Colonic mucosa (tissue), 4 donors: Measurements from ENCODE around the gene SPSB3. TPM values are rescaled to one million over a fixed set of nuclear protein-coding genes. Genes with fewer than 3 reads are reported as not detected.

Experiments
- DNase-seq: peaks from one replicate; pipeline ENCODE4 v3.0.0-alpha.2; 2020
- H3K27ac ChIP-seq: fragments of 200-600 bp; one replicate; pipeline ENCODE4 v1.8.0; 2021
- H3K27me3 ChIP-seq: fragments of 200-600 bp; one replicate; pipeline ENCODE4 v1.8.0; 2021
- H3K36me3 ChIP-seq: fragments of 200-600 bp; one replicate; pipeline ENCODE4 v1.8.0; 2021
- H3K4me1 ChIP-seq: fragments of 200-600 bp; one replicate; pipeline ENCODE4 v1.8.0; 2021; ENCODE audit warnings: mild to moderate bottlenecking
- H3K4me3 ChIP-seq: fragments of 200-600 bp; one replicate; pipeline ENCODE4 v1.8.0; 2021
- H3K9ac ChIP-seq, 2 donors: one replicate each; pipeline ENCODE4 v1.7.0; 2013; ENCODE audit warnings: control low read depth in 2 of 2, low read depth in 2 of 2, low read length in 2 of 2
- H3K9me3 ChIP-seq: fragments of 200-600 bp; one replicate; pipeline ENCODE4 v1.8.0; 2021
- intact Hi-C: fragments of 100-400 bp; cut with DNase I; formaldehyde crosslinking; loops from one replicate; pipeline ENCODE4 v1.14.1; 2022
- total RNA-seq, 2 donors: library from RNA; stranded (reverse); fragmentation: NEBNext Ultra II Directional in 1 of 2; extraction: Animal tissue kit (Norgen Biotek cat#: 25700) in 1 of 2; gene quantifications; one replicate each; pipeline ENCODE4 v1.2.1, GENCODE V29; 2021
- TF ChIP-seq, protein P1 (sequence below): fragments of 200-600 bp; IDR thresholded peaks from one replicate; pipeline ENCODE4 v1.8.0; 2022; ENCODE audit warnings: antibody characterized with exemption, mild to moderate bottlenecking
- donor health status: healthy.
- donor health status: DM: no; HTN: no; CAD: no.
- donor health status: DM: no; HTN: no; CAD: no.

Gene SPSB3
- total RNA-seq, 2 donors from 2014 or later: 32.7 to 35.9 TPM

- no peaks in the 10 kb centered on the region for H3K4me1 ChIP-seq
- no peak overlapping the region for H3K4me3 ChIP-seq
- no peak overlapping the region for H3K9ac ChIP-seq
- no peak overlapping the region for H3K27ac ChIP-seq
- H3K9me3 ChIP-seq: no peaks in the 10 kb centered on the region
- DNase-seq: no peak
- H3K36me3 ChIP-seq: no peaks in the 10 kb centered on the region
- no peaks in the 10 kb centered on the region for H3K27me3 ChIP-seq
- intact Hi-C loops: no loop called here
- TF ChIP-seq, protein P1, sequence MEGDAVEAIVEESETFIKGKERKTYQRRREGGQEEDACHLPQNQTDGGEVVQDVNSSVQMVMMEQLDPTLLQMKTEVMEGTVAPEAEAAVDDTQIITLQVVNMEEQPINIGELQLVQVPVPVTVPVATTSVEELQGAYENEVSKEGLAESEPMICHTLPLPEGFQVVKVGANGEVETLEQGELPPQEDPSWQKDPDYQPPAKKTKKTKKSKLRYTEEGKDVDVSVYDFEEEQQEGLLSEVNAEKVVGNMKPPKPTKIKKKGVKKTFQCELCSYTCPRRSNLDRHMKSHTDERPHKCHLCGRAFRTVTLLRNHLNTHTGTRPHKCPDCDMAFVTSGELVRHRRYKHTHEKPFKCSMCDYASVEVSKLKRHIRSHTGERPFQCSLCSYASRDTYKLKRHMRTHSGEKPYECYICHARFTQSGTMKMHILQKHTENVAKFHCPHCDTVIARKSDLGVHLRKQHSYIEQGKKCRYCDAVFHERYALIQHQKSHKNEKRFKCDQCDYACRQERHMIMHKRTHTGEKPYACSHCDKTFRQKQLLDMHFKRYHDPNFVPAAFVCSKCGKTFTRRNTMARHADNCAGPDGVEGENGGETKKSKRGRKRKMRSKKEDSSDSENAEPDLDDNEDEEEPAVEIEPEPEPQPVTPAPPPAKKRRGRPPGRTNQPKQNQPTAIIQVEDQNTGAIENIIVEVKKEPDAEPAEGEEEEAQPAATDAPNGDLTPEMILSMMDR: no peak
Measured at GRCh38 chr16:1749152-1750117, 32.9 kb downstream of the SPSB3 start.

DNA sequence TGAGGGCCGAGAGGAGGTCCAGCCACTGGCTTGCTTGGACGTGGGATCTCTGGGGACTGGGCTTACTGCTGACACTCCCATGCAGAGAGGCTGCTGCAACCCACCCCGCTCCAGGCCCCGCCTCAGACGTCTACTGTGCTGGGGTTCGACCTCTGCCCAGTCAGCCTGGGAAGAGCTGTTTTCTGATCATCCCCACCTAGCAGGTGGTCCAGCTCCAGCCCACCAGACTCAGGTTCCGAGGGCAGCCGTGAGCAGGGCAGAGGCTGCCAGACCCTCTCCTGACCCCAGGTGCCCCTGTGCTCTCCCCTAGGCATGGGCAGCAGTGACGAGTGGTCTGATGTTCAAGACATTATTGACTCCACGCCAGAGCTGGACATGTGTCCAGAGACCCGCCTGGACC, 34.4 kb downstream of the SPSB3 start:
- Histone ChIP-seq H3K4me3 (no peak overlapping the region), H3K36me3 (no peaks in the 10 kb centered on the region), H3K9ac (no peak overlapping the region), H3K4me1 (no peaks in the 10 kb centered on the region), H3K27ac (no peak overlapping the region), H3K9me3 (no peaks in the 10 kb centered on the region), H3K27me3 (no peaks in the 10 kb centered on the region)
- TF ChIP-seq, protein P1: no peak
- DNase-seq: no peak
- intact Hi-C loops: no loop called here

DNA sequence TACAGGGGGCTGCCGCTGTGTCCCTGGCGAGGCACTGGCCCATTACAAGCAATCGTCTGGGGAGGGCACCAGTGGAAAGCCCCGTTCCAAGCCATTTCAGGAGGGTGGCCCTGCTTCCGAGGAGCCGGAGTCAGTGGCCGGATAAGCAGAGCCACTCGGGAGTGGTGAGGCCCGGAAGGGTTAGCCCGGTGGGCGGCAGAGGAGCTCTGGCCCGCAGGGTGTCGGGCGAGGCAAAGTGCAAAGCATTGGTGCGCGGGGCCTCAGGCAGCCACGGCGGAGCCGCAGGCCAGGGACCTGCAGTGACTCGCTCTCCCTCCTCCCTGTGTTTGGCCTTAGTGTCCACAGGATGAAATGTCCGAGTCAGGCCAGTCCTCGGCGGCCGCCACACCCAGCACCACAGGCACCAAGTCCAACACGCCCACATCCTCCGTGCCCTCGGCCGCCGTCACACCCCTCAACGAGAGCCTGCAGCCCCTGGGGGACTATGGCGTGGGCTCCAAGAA, 35.6 kb downstream of the SPSB3 start:
- intact Hi-C loops: no loop called here
- Histone ChIP-seq H3K36me3 (no peaks in the 10 kb centered on the region), H3K27me3 (no peaks in the 10 kb centered on the region), H3K4me1 (no peaks in the 10 kb centered on the region), H3K9ac (no peak overlapping the region), H3K27ac (no peak overlapping the region), H3K9me3 (no peaks in the 10 kb centered on the region), H3K4me3 (no peak overlapping the region)
- no peak for DNase-seq
- TF ChIP-seq, protein P1: no peak

DNA sequence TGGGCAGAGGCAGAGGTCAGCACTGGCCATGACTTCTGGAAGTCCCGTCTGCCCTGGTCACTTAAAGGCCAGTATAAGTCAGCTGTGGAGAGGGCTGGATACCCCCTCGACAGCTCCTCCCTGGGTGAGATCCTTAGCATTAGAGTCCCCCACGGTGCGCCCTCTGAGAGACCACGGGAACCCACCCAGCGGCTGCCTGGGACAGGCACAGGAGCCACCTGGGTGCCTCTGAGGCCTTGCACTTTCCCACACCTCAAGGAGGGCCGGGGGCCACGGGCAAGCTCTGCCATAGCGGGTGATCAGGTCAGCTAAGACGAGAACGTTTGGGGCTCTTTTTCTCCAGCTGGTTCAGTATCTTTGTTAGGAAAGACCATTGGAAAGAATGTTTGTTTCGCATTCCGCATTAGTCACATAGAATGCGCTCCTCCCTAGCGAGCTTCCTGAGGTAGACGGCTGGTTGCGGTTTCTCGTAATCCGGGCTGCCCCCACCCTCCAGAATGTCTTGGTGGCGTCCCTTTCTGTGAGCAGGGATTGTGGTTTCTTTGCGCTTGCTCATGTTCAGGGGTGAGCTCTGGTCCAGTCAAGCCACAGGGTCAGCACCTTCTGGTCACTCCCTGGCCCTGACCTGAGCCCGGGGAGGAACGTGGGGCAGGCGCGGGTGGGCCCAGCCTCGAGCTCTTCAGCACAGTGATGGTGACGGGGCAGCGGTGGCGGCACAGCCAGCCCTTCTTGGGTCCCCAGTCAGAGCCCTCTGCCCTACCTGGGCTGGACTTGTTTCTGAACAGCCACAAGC, 36.3 kb downstream of the SPSB3 start:
- Histone ChIP-seq H3K36me3 (no peaks in the 10 kb centered on the region), H3K9ac (no peak overlapping the region), H3K4me1 (no peaks in the 10 kb centered on the region), H3K4me3 (no peak overlapping the region), H3K27me3 (no peaks in the 10 kb centered on the region), H3K9me3 (no peaks in the 10 kb centered on the region), H3K27ac (no peak overlapping the region)
- intact Hi-C loops: no loop called here
- TF ChIP-seq, protein P1: no peak
- no peak for DNase-seq

GRCh38 chr16:1745181-1745899, 37.0 kb downstream of the SPSB3 start:
- Histone ChIP-seq H3K36me3 (no peaks in the 10 kb centered on the region), H3K4me1 (no peaks in the 10 kb centered on the region), H3K27me3 (no peaks in the 10 kb centered on the region), H3K9ac (no peak overlapping the region), H3K4me3 (no peak overlapping the region), H3K27ac (no peak overlapping the region), H3K9me3 (no peaks in the 10 kb centered on the region)
- TF ChIP-seq, protein P1: no peak
- DNase-seq: no peak
- intact Hi-C loops: no loop called here
